ENCODE data around the gene KCNK10.
A peak's percentile ranks its signal among the peaks of the same experiment; 100 is the strongest.

Gene KCNK10

DNA sequence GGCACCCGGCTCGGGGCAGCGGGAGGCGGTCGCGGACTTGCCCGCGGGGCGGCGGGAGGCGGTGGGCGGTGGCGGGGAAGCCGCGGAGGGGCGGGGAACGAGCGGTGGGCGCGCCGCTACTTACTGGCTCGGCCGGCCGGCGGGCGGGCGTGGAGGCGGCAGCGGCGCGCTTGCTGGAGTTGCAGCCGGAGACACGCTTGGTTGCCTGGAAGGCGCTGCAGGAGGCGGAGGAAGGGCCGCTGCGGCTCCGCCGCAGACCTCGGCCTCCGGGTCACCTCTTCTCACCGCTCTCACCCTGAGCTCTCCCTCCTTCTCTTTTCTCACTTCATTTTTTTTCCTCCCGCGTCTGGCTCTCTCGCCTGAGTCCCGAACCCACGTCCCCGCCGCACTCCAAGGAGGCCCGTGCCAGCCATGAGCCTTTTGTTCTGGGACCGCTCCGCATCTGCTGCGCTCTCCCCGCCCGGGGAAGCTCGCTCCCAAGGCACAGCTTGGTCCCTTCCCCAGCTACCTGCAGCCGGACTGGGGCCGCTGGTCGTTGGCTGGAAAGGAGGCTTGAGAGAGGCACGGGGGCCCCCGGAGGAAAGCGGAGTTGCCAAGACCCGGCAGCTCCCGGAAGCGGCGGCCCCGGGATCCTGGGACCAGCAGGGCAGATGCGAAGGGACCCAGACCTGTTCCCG is 592 bp upstream of the KCNK10 start:
- no peaks in the 10 kb centered on the region for H4K20me1 ChIP-seq (ENCODE audit: insufficient read depth, low read length)
- no peaks in the 10 kb centered on the region for H3K9me2 ChIP-seq (ENCODE audit: low read depth, low read length)
- H3K4me1 ChIP-seq (ENCODE audit: insufficient read depth, low read length, severe bottlenecking) = peaks cover 7% of the 10 kb centered on the region
- H3K9ac ChIP-seq (ENCODE audit: low read length) = peak overlapping the region; percentile 60
- peak overlapping the region; percentile 49; the same call in 1 of the 2 replicates for H2AFZ ChIP-seq (ENCODE audit: low read length)
- H3K4me2 ChIP-seq (ENCODE audit: low read length) = peak overlapping the region; percentile 93
- H3K27ac ChIP-seq (ENCODE audit: low read depth, low read length, poor library complexity, severe bottlenecking) = no peak overlapping the region
- no peaks in the 10 kb centered on the region for H3K36me3 ChIP-seq (ENCODE audit: insufficient read depth, low read length)
- peak overlapping the region; percentile 67 for H3K4me3 ChIP-seq (ENCODE audit: low read depth, low read length, poor library complexity, severe bottlenecking)
- no peaks in the 10 kb centered on the region for H3F3A ChIP-seq (ENCODE audit: insufficient read depth, low read length)
- no peaks in the 10 kb centered on the region; the same call in 1 of the 2 replicates for H3K27me3 ChIP-seq (ENCODE audit: insufficient read depth, low read length)
- TF ChIP-seq EZH2 (IDR thresholded peaks at IDR 0.05; ENCODE audit: borderline replicate concordance, low read length) (no peak), CTCF (IDR thresholded peaks at IDR 0.05; ENCODE audit: low read length) (no peak)
- H3K9me3 ChIP-seq (ENCODE audit: low read length) = no peaks in the 10 kb centered on the region
- no peaks in the 10 kb centered on the region for H3K79me2 ChIP-seq (ENCODE audit: insufficient read depth, low read length)

DNA sequence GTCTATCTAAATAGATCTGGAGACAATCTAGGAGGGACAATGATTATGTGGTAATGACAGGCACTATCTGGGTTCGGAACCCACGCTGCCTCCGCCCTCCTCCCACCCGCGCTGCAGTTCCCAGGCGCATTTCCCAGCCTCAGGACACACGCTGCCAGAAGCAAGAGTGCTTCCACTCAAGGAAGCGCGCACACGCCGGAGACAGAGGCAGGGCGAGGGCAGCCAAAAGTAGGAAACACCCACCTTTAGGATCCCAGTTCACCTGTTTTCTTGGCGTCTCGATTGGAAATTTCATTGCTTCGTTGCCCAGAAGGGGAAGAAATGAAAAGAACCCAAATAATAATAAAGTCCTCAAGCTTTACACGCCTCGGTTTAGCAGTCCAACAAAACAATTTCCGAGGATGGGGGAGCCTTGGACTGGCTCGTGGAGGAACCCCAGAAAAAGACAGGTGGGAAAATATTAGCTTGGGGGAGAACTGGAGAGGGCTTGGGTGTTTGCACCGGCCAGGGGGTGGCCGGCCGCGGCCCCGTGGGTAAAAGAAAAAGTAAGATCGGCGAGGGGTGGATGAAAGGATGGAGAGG is 474 bp downstream of the KCNK10 start:
- Histone ChIP-seq H3K4me3 (ENCODE audit: low read depth, low read length, poor library complexity, severe bottlenecking) (peak overlapping the region; percentile 67), H3K9me3 (ENCODE audit: low read length) (no peaks in the 10 kb centered on the region), H3K9me2 (ENCODE audit: low read depth, low read length) (no peaks in the 10 kb centered on the region), H3K27ac (ENCODE audit: low read depth, low read length, poor library complexity, severe bottlenecking) (no peak overlapping the region), H3K4me2 (ENCODE audit: low read length) (peak overlapping the region; percentile 93), H3K9ac (ENCODE audit: low read length) (no peak overlapping the region), H4K20me1 (ENCODE audit: insufficient read depth, low read length) (no peaks in the 10 kb centered on the region), H3K4me1 (ENCODE audit: insufficient read depth, low read length, severe bottlenecking) (peaks cover 7% of the 10 kb centered on the region), H3F3A (ENCODE audit: insufficient read depth, low read length) (no peaks in the 10 kb centered on the region), H3K36me3 (ENCODE audit: insufficient read depth, low read length) (no peaks in the 10 kb centered on the region), H2AFZ (ENCODE audit: low read length) (no peak overlapping the region), H3K79me2 (ENCODE audit: insufficient read depth, low read length) (no peaks in the 10 kb centered on the region), H3K27me3 (ENCODE audit: insufficient read depth, low read length) (no peaks in the 10 kb centered on the region; the same call in 1 of the 2 replicates)
- TF ChIP-seq CTCF (IDR thresholded peaks at IDR 0.05; ENCODE audit: low read length) (no peak), EZH2 (IDR thresholded peaks at IDR 0.05; ENCODE audit: borderline replicate concordance, low read length) (no peak)

DNA sequence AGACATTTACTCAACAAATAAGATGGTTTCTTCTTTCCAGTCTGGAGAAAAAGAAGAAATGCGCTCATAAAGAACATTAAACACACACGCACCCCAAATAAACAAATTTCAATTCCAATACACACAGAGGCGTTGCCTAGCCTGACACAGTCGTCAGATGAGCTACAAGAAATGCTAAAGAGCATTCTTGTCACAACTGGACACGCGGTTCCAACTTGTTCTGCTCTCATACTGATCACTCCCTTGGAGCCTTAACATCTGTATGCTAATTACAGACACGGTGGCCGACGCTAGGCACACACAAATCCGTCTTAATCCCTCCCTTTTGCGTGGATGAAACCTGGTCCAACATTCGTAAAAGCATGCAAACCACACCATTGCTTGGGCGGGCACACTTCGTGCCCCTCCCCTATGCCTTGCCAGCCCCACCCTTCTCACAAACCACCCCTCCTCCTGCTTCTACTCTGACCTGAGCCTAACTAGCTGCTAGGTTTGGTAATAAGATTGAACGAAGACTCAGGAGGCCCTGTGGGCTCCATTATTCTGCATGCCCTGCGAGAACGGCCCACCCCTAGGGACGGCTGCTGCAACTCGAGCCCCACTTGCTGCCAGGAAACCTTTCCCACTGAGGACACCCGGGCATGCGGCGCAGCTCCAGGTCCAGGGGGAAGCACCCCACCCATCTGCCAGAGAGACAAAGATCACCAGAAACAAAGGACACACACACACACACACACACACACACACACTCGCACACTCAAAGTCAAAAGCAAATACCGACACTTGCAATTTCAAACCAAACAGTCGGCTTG is 1.2 kb downstream of the KCNK10 start:
- Histone ChIP-seq H3K4me1 (ENCODE audit: insufficient read depth, low read length, severe bottlenecking) (peaks cover 7% of the 10 kb centered on the region), H3K4me2 (ENCODE audit: low read length) (no peak overlapping the region), H3K9me2 (ENCODE audit: low read depth, low read length) (no peaks in the 10 kb centered on the region), H3K9me3 (ENCODE audit: low read length) (no peaks in the 10 kb centered on the region), H3K4me3 (ENCODE audit: low read depth, low read length, poor library complexity, severe bottlenecking) (no peak overlapping the region), H3K9ac (ENCODE audit: low read length) (no peak overlapping the region), H3F3A (ENCODE audit: insufficient read depth, low read length) (no peaks in the 10 kb centered on the region), H4K20me1 (ENCODE audit: insufficient read depth, low read length) (no peaks in the 10 kb centered on the region), H3K27me3 (ENCODE audit: insufficient read depth, low read length) (no peaks in the 10 kb centered on the region; the same call in 1 of the 2 replicates), H2AFZ (ENCODE audit: low read length) (no peak overlapping the region), H3K36me3 (ENCODE audit: insufficient read depth, low read length) (no peaks in the 10 kb centered on the region), H3K27ac (ENCODE audit: low read depth, low read length, poor library complexity, severe bottlenecking) (no peak overlapping the region), H3K79me2 (ENCODE audit: insufficient read depth, low read length) (no peaks in the 10 kb centered on the region)
- TF ChIP-seq EZH2 (IDR thresholded peaks at IDR 0.05; ENCODE audit: borderline replicate concordance, low read length) (no peak), CTCF (IDR thresholded peaks at IDR 0.05; ENCODE audit: low read length) (no peak)

Measured in OCI-LY1 (cell line).